BLaER1 (cell line): ENCODE data around the gene HNRNPF.
"Not testable (repeated sequence)": the region's sequence is repeated elsewhere in the genome, so short reads cannot be mapped to it uniquely, and the experiment has no call there.

Source experiments
- H3K27ac ChIP-seq: shearing (Covaris generic); formaldehyde crosslinking; 2 replicates; pipeline ENCODE4 v1.8.1; 2022
- H3K27me3 ChIP-seq: shearing (Covaris generic); formaldehyde crosslinking; 2 replicates; pipeline ENCODE4 v1.8.1; 2022
- H3K36me3 ChIP-seq: shearing (Covaris generic); formaldehyde crosslinking; 2 replicates; pipeline ENCODE4 v1.8.1; 2022
- H3K4me1 ChIP-seq: shearing (Covaris generic); formaldehyde crosslinking; 2 replicates; pipeline ENCODE4 v1.8.1; 2022
- H3K4me2 ChIP-seq: shearing (Covaris generic); formaldehyde crosslinking; 2 replicates; pipeline ENCODE4 v1.8.1; 2022
- H3K4me3 ChIP-seq: shearing (Covaris generic); formaldehyde crosslinking; 2 replicates; pipeline ENCODE4 v1.8.1; 2022
- H3K9ac ChIP-seq: shearing (Covaris generic); formaldehyde crosslinking; 2 replicates; pipeline ENCODE4 v1.8.1; 2022
- H3K9me3 ChIP-seq: shearing (Covaris generic); formaldehyde crosslinking; 2 replicates; pipeline ENCODE4 v1.8.1; 2022
- H4K20me1 ChIP-seq: shearing (Covaris generic); formaldehyde crosslinking; 2 replicates; pipeline ENCODE4 v1.8.1; 2022
- Cebpa-rat ChIP-seq: shearing (Covaris generic); IDR thresholded peaks from 2 replicates; pipeline ENCODE4 v1.8.1; 2022

Gene HNRNPF

GRCh38 chr10:43444323-43444722 lies 35.3 kb upstream of the HNRNPF start:
- no peak overlapping the region for H3K4me3 ChIP-seq
- H3K4me2 ChIP-seq, result no peak overlapping the region
- peaks cover 15% of the 10 kb centered on the region for H3K4me1 ChIP-seq
- peaks cover 45% of the 10 kb centered on the region for H3K9me3 ChIP-seq
- no peaks in the 10 kb centered on the region for H4K20me1 ChIP-seq
- H3K36me3 ChIP-seq, result peaks cover 16% of the 10 kb centered on the region
- no peak overlapping the region for H3K9ac ChIP-seq
- no peak overlapping the region for H3K27ac ChIP-seq
- no peaks in the 10 kb centered on the region for H3K27me3 ChIP-seq
- TF ChIP-seq Cebpa-rat, result no peak

GRCh38 chr10:43440463-43441134 lies 31.6 kb upstream of the HNRNPF start:
- Histone ChIP-seq H4K20me1 (no peaks in the 10 kb centered on the region), H3K27ac (no peak overlapping the region), H3K9ac (no peak overlapping the region), H3K4me1 (peaks cover 19% of the 10 kb centered on the region), H3K4me2 (no peak overlapping the region), H3K4me3 (no peak overlapping the region), H3K36me3 (no peaks in the 10 kb centered on the region), H3K27me3 (no peaks in the 10 kb centered on the region), H3K9me3 (peaks cover 22% of the 10 kb centered on the region)
- TF ChIP-seq Cebpa-rat, result no peak

- Histone ChIP-seq H3K4me1 (peaks cover 24% of the 10 kb centered on the region), H3K27ac (peak overlapping the region; percentile 88), H3K27me3 (no peaks in the 10 kb centered on the region), H3K36me3 (no peaks in the 10 kb centered on the region), H4K20me1 (no peaks in the 10 kb centered on the region), H3K9me3 (no peaks in the 10 kb centered on the region), H3K9ac (peak overlapping the region; percentile 90), H3K4me3 (peak overlapping the region; percentile 79), H3K4me2 (peak overlapping the region; percentile 98)
- TF ChIP-seq Cebpa-rat, result no peak
Observed at GRCh38 chr10:43437141-43437870, 28.3 kb upstream of the HNRNPF start.

GRCh38 chr10:43436291-43437140 lies 27.5 kb upstream of the HNRNPF start, which contains the start of gene ZNF487:
Gene ZNF487 (plus strand): TSS chr10:43437111. CDS start chr10:43475814, 38,703 bp downstream.
- H3K4me2 ChIP-seq, result peak within 1 kb of the TSS; percentile 98
- H3K4me1 ChIP-seq, result peaks cover 24% of the 10 kb centered on the region
- no peaks in the 10 kb centered on the region for H3K36me3 ChIP-seq
- no peak for TF ChIP-seq Cebpa-rat
- no peaks in the 10 kb centered on the region for H4K20me1 ChIP-seq
- H3K27ac ChIP-seq, result peak within 1 kb of the TSS; percentile 88
- no peaks in the 10 kb centered on the region for H3K9me3 ChIP-seq
- peak within 1 kb of the TSS; percentile 90 for H3K9ac ChIP-seq
- H3K4me3 ChIP-seq, result peak within 1 kb of the TSS; percentile 79
- no peaks in the 10 kb centered on the region for H3K27me3 ChIP-seq

- TF ChIP-seq Cebpa-rat, result no peak
- H3K4me3 ChIP-seq, result no peak overlapping the region
- H3K9me3 ChIP-seq, result no peaks in the 10 kb centered on the region
- no peak overlapping the region for H3K9ac ChIP-seq
- no peaks in the 10 kb centered on the region for H3K27me3 ChIP-seq
- no peaks in the 10 kb centered on the region for H3K36me3 ChIP-seq
- H3K4me2 ChIP-seq, result no peak overlapping the region
- peaks cover 29% of the 10 kb centered on the region for H3K4me1 ChIP-seq
- H4K20me1 ChIP-seq, result no peaks in the 10 kb centered on the region
- H3K27ac ChIP-seq, result no peak overlapping the region
Observed at GRCh38 chr10:43430926-43431663, 22.1 kb upstream of the HNRNPF start.

- TF ChIP-seq Cebpa-rat, result no peak
- H4K20me1 ChIP-seq, result no peaks in the 10 kb centered on the region
- H3K27me3 ChIP-seq, result no peaks in the 10 kb centered on the region
- peaks cover 21% of the 10 kb centered on the region for H3K4me1 ChIP-seq
- H3K27ac ChIP-seq, result no peak overlapping the region
- H3K36me3 ChIP-seq, result no peaks in the 10 kb centered on the region
- H3K9me3 ChIP-seq, result no peaks in the 10 kb centered on the region
- H3K9ac ChIP-seq, result no peak overlapping the region
- peak overlapping the region; percentile 55 for H3K4me2 ChIP-seq
- no peak overlapping the region for H3K4me3 ChIP-seq
Observed at GRCh38 chr10:43427166-43427825, 18.3 kb upstream of the HNRNPF start.

- not testable (repeated sequence) for H3K4me3 ChIP-seq, H3K9me3 ChIP-seq, H3K36me3 ChIP-seq, H4K20me1 ChIP-seq, H3K9ac ChIP-seq, H3K27me3 ChIP-seq, H3K27ac ChIP-seq
- Histone ChIP-seq H3K4me1 (peaks cover 26% of the 10 kb centered on the region), H3K4me2 (peak overlapping the region; percentile 55)
Observed at GRCh38 chr10:43426476-43426875, 17.5 kb upstream of the HNRNPF start.

GRCh38 chr10:43424416-43424815 lies 15.4 kb upstream of the HNRNPF start:
- H3K4me3 ChIP-seq, result no peak overlapping the region

GRCh38 chr10:43421944-43422343 lies 13.0 kb upstream of the HNRNPF start:
- peak overlapping the region; percentile 94 for H3K4me2 ChIP-seq
- H3K9ac ChIP-seq, H3K36me3 ChIP-seq, H3K9me3 ChIP-seq, H3K27me3 ChIP-seq, H3K4me3 ChIP-seq, H4K20me1 ChIP-seq: not testable (repeated sequence)
- 0 out of 2 replicates have a peak overlapping the region, but pooled peaks have one; percentile 96 for H3K27ac ChIP-seq
- peaks cover 52% of the 10 kb centered on the region for H3K4me1 ChIP-seq

More at GRCh38 chr10:43424416-43424815, 15.4 kb upstream of the HNRNPF start:
- no peaks in the 10 kb centered on the region for H4K20me1 ChIP-seq
- H3K27ac ChIP-seq, result no peak overlapping the region
- no peaks in the 10 kb centered on the region for H3K36me3 ChIP-seq
- no peak overlapping the region for H3K4me2 ChIP-seq
- H3K4me1 ChIP-seq, result peaks cover 42% of the 10 kb centered on the region
- no peak overlapping the region for H3K9ac ChIP-seq
- TF ChIP-seq Cebpa-rat, result peak; percentile 72; the same call in 1 of the 2 replicates
- no peaks in the 10 kb centered on the region for H3K27me3 ChIP-seq
- no peaks in the 10 kb centered on the region for H3K9me3 ChIP-seq
